Fibroblast of skin of left biceps (primary cell): ENCODE measurements around the gene KRTAP5-3.

ENCODE experiments used
- DNase-seq, 2 experiments: peaks; one replicate each; pipeline ENCODE4 v3.0.0-alpha.2; 2013; ENCODE audit warnings: low read depth in 2 of 2

KRTAP5-3 gene

GRCh38 chr11:1643146-1643690 is 35.0 kb upstream of the KRTAP5-3 start:
- no peak for DNase-seq

- no peak for DNase-seq
Measured at GRCh38 chr11:1642288-1643145, 34.3 kb upstream of the KRTAP5-3 start.

- DNase-seq = no peak
Measured at GRCh38 chr11:1641096-1641495, 32.8 kb upstream of the KRTAP5-3 start.

- no peak for DNase-seq
Measured at GRCh38 chr11:1640076-1640946, 32.0 kb upstream of the KRTAP5-3 start.

- DNase-seq = no peak
Measured at GRCh38 chr11:1639666-1640065, 31.4 kb upstream of the KRTAP5-3 start.

- DNase-seq = no peak
Measured at GRCh38 chr11:1639102-1639620, 30.9 kb upstream of the KRTAP5-3 start.

GRCh38 chr11:1638344-1638743 is 30.1 kb upstream of the KRTAP5-3 start:
- no peak for DNase-seq

- no peak for DNase-seq
Measured at GRCh38 chr11:1637628-1638027, 29.4 kb upstream of the KRTAP5-3 start.

GRCh38 chr11:1636291-1636950 is 28.2 kb upstream of the KRTAP5-3 start:
- no peak for DNase-seq

GRCh38 chr11:1633864-1634263 is 25.6 kb upstream of the KRTAP5-3 start:
- no peak for DNase-seq

- no peak for DNase-seq
Measured at GRCh38 chr11:1632053-1632714, 23.9 kb upstream of the KRTAP5-3 start.

GRCh38 chr11:1631066-1631568 is 22.9 kb upstream of the KRTAP5-3 start:
- DNase-seq = no peak

- no peak for DNase-seq
Measured at GRCh38 chr11:1630271-1630670, 22.0 kb upstream of the KRTAP5-3 start.

- no peak for DNase-seq
Measured at GRCh38 chr11:1629326-1630185, 21.3 kb upstream of the KRTAP5-3 start, which contains the start of gene KRTAP5-5. Gene KRTAP5-5 (plus strand): TSS chr11:1629775. CDS start chr11:1629841, 66 bp downstream.

GRCh38 chr11:1628506-1629325 is 20.5 kb upstream of the KRTAP5-3 start:
- no peak for DNase-seq

- DNase-seq = no peak
Measured at GRCh38 chr11:1625541-1625940, 17.3 kb upstream of the KRTAP5-3 start.

- DNase-seq = no peak
Measured at GRCh38 chr11:1624621-1625020, 16.4 kb upstream of the KRTAP5-3 start.

- no peak for DNase-seq
Measured at GRCh38 chr11:1623716-1624115, 15.5 kb upstream of the KRTAP5-3 start.

- no peak for DNase-seq
Measured at GRCh38 chr11:1622086-1622485, 13.8 kb upstream of the KRTAP5-3 start, which contains the start of gene KRTAP5-4. Gene KRTAP5-4 (minus strand): TSS chr11:1622138. CDS start chr11:1622093, 45 bp downstream.
